Left lung (tissue), 14 donors: Measurements from ENCODE around the gene THBS4. TPM values are rescaled to one million over a fixed set of nuclear protein-coding genes. Genes with fewer than 3 reads are reported as not detected.

Source experiments
- ATAC-seq: fragments of 200-7000 bp; cut with Tn5 transposase; one replicate; pipeline ENCODE4 v1.9.1; 2020; ENCODE audit warnings: moderate library complexity
- DNase-seq, 4 donors: peaks; one replicate each; pipeline ENCODE4 v3.0.0-alpha.2; 2013 to 2020
- H3K27ac ChIP-seq, 2 donors: fragments of 200-600 bp; sonication (generic) in 1 of 2; one replicate each; pipeline versions ENCODE4 v1.5.0 to v1.8.0; 2020 to 2021
- H3K27me3 ChIP-seq, 2 donors: fragments of 200-600 bp; sonication (generic) in 1 of 2; one replicate each; pipeline versions ENCODE4 v1.5.0 to v1.8.0; 2020 to 2021
- H3K36me3 ChIP-seq, 2 donors: fragments of 200-600 bp; sonication (generic) in 1 of 2; one replicate each; pipeline versions ENCODE4 v1.5.0 to v1.8.0; 2020 to 2021
- H3K4me1 ChIP-seq, 2 donors: fragments of 200-600 bp; one replicate each; pipeline ENCODE4 v1.8.0; 2021
- H3K4me3 ChIP-seq, 2 donors: fragments of 200-600 bp; sonication (generic) in 1 of 2; one replicate each; pipeline versions ENCODE4 v1.5.0 to v1.8.0; 2020 to 2021; ENCODE audit warnings: mild to moderate bottlenecking in 1 of 2
- H3K9me3 ChIP-seq, 2 donors: fragments of 200-600 bp; sonication (generic) in 1 of 2; one replicate each; pipeline versions ENCODE4 v1.5.0 to v1.8.0; 2020 to 2021
- intact Hi-C, 2 donors: fragments of 100-400 bp; cut with DNase I; formaldehyde crosslinking; loops; one replicate each; pipeline versions ENCODE4 v1.11.2 to v1.14.2; 2022
- long read RNA-seq, 12 donors: library from polyadenylated mRNA in 2 of 12; unstranded in 2 of 12; transcript quantifications; one replicate each; pipeline ENCODE4 v2.0.0 and lab custom pipeline, GENCODE V29; 2019 to 2026
- polyA plus RNA-seq, 6 donors: library from polyadenylated mRNA; unstranded; fragments of 120-200 nt; gene quantifications; one replicate each; pipeline ENCODE4 v1.2.1, GENCODE V29; 2013; ENCODE audit not compliant: insufficient read length in 6 of 6
- total RNA-seq, 2 donors: library from RNA; stranded (reverse); fragmentation: NEBNext Ultra II Directional; extraction: Animal tissue kit (Norgen Biotek cat#: 25700); gene quantifications; one replicate each; pipeline ENCODE4 v1.2.1, GENCODE V29; 2021
- TF ChIP-seq, protein P1 (sequence below), 2 donors: fragments of 200-600 bp; sonication (generic) in 1 of 2; IDR thresholded peaks; one replicate each; pipeline versions ENCODE4 v1.5.0 to v1.8.0; 2021; ENCODE audit warnings: antibody characterized with exemption in 2 of 2
- donor health status: DM: no; HTN: yes; CAD: no.
- donor health status: DM: no; HTN: no; CAD: no.

Gene THBS4
- total RNA-seq (10 to 100 TPM in 1 of 2 donors, 1 to 10 TPM in 1; 3.3 to 11.5 TPM), polyA plus RNA-seq (1 to 10 TPM; 3.8 to 6.3 (median 5.9) TPM)
- long read RNA-seq, donor 1, result 0 reads
- long read RNA-seq, donor 2, result 0 reads
- long read RNA-seq, donor 3, result 0 reads
- long read RNA-seq, donor 4, partial matches to known transcripts, result 2 of 5 reads
- long read RNA-seq, donor 4, other reads (novel, unspliced or antisense), result 3 of 5 reads
- long read RNA-seq, donor 5, result 0 reads
- long read RNA-seq, donor 6, result 0 reads
- long read RNA-seq, donor 7, result 0 reads
- long read RNA-seq, donor 8, result 0 reads
- long read RNA-seq, donor 9, result 0 reads
- long read RNA-seq, donor 10, result 0 reads
- long read RNA-seq, donor 11, partial matches to known transcripts, result 0 of 4 reads
- long read RNA-seq, donor 11, other reads (novel, unspliced or antisense), result 0 of 4 reads
- long read RNA-seq, donor 12, result 0 reads

DNA sequence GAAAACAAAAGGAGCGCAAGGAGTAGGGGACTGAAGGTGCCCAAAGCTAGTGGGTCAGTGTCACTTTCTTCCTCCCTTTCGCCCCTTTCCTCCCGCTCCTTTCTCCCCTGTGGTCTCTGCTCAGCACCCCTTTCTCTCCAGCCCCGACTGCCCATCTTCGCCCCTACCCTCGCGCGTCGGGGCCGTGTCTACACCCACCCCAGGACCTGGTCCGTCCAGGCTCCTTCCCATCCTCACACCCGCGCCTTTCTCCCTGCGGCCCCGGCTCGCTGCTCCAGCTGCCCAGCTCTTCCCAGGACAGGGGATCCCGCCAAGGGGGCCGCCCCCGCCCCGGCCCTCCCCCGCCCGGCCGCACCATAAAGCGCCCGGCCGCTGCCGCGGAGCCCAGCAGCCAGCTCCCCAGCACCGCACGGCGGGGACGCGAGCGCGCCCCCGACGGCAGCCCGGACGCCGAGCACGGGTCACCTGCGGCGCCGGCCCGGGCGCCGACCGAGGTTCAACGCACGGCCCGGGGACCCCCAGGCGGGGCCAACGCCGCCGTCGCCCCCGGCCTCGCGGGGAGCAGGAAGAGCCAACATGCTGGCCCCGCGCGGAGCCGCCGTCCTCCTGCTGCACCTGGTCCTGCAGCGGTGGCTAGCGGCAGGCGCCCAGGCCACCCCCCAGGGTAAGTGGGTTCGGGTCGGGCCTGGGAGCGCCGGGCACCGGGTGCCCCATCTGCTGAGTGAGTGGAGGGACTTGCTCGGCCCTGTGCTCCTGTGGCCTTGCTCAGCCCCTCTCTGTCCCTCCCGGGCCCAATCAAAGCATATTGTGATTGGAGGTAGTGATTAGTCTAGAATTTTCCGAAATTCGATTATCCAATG is at the start of gene THBS4:
THBS4 (plus strand) TSS at position 387 of the 860 bp plus-strand sequence; CDS start at position 577, 190 bp downstream.
- H3K27me3 ChIP-seq, result peaks cover 41 to 56% of the 10 kb centered on the region in 2 donors
- intact Hi-C loops, result no loop called here

DNA sequence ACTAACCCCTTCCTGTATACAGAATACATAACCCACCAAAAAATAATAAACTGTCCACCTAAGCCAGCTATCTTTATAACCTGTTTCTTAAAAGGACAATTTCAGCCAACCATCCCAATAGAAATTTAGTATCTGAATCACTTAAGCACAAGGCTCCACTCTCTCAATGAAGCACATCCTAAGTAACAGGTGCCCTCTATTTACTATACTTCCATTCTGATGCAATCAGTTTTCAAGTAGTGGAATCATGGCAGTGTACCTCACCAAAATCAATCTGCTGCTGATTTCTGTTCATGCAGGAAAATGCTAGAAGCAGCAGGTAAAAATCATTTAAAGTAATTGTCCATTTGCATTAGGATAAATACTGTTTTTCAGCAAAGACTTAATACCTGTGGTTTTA is 48.9 kb upstream of the THBS4 start:
- Histone ChIP-seq H3K36me3 (peaks cover 0 to 57% of the 10 kb centered on the region in 2 donors), H3K27ac (no peak overlapping the region), H3K27me3 (no peaks in the 10 kb centered on the region), H3K9me3 (no peaks in the 10 kb centered on the region), H3K4me1 (peaks cover 0 to 6% of the 10 kb centered on the region in 2 donors), H3K4me3 (no peak overlapping the region)
- intact Hi-C loops, result no loop called here
- TF ChIP-seq, protein P1, sequence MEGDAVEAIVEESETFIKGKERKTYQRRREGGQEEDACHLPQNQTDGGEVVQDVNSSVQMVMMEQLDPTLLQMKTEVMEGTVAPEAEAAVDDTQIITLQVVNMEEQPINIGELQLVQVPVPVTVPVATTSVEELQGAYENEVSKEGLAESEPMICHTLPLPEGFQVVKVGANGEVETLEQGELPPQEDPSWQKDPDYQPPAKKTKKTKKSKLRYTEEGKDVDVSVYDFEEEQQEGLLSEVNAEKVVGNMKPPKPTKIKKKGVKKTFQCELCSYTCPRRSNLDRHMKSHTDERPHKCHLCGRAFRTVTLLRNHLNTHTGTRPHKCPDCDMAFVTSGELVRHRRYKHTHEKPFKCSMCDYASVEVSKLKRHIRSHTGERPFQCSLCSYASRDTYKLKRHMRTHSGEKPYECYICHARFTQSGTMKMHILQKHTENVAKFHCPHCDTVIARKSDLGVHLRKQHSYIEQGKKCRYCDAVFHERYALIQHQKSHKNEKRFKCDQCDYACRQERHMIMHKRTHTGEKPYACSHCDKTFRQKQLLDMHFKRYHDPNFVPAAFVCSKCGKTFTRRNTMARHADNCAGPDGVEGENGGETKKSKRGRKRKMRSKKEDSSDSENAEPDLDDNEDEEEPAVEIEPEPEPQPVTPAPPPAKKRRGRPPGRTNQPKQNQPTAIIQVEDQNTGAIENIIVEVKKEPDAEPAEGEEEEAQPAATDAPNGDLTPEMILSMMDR (IDR thresholded peaks at IDR 0.05), result no peak
- ATAC-seq (no peak), DNase-seq (no peak)

More for the DNA sequence above, at the start of gene THBS4:
- Histone ChIP-seq H3K36me3 (no peaks in the 10 kb centered on the region), H3K27ac (no peak within 1 kb of the TSS), H3K4me1 (peaks cover 0 to 10% of the 10 kb centered on the region in 2 donors), H3K9me3 (no peaks in the 10 kb centered on the region), H3K4me3 (no peak within 1 kb of the TSS)
- TF ChIP-seq, protein P1 (IDR thresholded peaks at IDR 0.05), result no peak
- ATAC-seq, result peak; percentile 35
- peak in 2 of 4 donors; percentile 19 to 69 for DNase-seq

DNA sequence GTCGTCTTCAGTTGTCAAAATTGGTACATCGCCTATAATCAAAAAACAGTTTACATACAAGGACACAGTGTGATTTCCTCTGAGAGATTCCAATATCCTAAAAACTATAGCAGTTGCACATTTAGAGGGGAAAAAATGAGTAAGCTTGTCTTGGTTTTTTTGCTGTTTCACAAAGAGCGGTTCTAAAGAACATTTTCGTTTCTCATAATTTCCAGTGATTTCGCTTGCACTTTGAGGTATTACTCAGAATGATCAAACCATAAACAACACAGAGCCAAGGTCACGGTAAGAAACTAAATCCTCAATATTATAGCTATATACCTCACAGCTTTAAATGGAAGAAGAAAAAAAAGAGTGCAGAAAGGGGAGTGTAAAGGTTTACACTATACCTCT is 44.9 kb upstream of the THBS4 start:
- Histone ChIP-seq H3K27ac (peak overlapping the region in 1 of 2 donors; percentile 68), H3K4me3 (peak overlapping the region; percentile 69 to 82), H3K36me3 (peaks cover 0 to 27% of the 10 kb centered on the region in 2 donors), H3K9me3 (no peaks in the 10 kb centered on the region), H3K27me3 (no peaks in the 10 kb centered on the region), H3K4me1 (peaks cover 3 to 14% of the 10 kb centered on the region in 2 donors)
- intact Hi-C loops, result no loop called here
- DNase-seq, result no peak
- ATAC-seq, result no peak
- TF ChIP-seq, protein P1 (IDR thresholded peaks at IDR 0.05), result no peak

DNA sequence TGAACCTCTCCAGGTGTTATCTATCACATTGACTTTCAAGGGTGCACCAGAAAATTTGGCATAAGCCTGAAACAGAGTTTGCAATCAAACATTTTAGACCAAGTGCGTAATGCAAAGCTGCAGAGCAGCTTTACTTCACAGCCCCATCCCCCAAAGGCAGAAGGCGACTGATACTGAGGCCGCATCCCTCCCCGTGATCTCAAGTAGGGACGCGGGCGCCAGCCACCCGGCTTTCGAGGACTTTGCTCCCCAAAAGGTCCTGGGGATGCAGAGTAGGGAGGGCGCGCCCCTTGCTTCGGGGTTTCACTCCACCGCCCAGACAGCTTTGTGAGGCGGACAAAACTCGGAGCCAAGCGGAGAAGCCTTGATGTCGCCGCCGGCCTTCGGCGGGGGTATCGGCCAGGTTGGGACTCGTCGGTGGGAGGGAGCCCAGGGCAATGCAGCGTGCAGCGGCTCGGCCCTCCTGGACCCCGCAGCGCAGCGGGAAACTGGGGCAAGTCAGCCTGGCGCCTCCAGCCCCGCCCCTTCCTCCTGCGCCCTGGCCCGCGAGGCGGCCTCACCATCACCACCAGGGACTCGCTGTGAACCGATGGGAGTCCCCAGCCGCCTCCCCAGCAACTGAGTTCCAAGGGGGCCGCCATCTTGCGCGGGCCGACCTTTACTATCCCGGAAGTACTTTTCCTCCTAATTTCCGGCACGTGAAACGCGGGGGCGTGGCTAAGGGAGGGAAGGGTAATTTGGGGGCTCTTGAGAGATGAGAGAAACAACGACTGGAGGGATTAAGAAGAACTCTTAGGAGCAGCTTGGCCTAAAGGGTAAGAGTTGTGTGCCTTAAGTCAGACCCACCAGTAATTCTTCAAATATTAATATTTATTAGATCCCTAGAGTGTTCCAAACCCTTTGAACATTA is 44.3 kb upstream of the THBS4 start, which contains the start of gene MTX3:
MTX3 (minus strand) TSS at position 665 of the 910 bp plus-strand sequence; CDS start at position 641, 24 bp downstream.
- TF ChIP-seq, protein P1 (IDR thresholded peaks at IDR 0.05), result no peak
- intact Hi-C loops, result no loop called here
- H3K4me3 ChIP-seq, result peak within 1 kb of the TSS; percentile 69 to 82
- no peaks in the 10 kb centered on the region for H3K27me3 ChIP-seq
- H3K4me1 ChIP-seq, result peaks cover 3 to 14% of the 10 kb centered on the region in 2 donors
- peaks cover 0 to 22% of the 10 kb centered on the region in 2 donors for H3K36me3 ChIP-seq
- ATAC-seq, result peak; percentile 98
- DNase-seq, result peak; percentile 71 to 92 (median 82)
- no peaks in the 10 kb centered on the region for H3K9me3 ChIP-seq
- peak within 1 kb of the TSS; percentile 68 to 75 for H3K27ac ChIP-seq
